ENCODE data around the gene ME1. TPM values are rescaled to one million over a fixed set of nuclear protein-coding genes. Genes with fewer than 3 reads are reported as not detected.
"Not testable (repeated sequence)": the region's sequence is repeated elsewhere in the genome, so short reads cannot be mapped to it uniquely, and the experiment has no call there.

Gene ME1
- total RNA-seq: 0.07 TPM in 1 of 2 replicates, not detected in the other

- intact Hi-C loops (cut with micrococcal nuclease): no loop called here
Measured at GRCh38 chr6:83430611-83431544, at the start of gene ME1. TSS of gene ME1 (minus strand) at chr6:83431051. CDS start at chr6:83430954, 97 bp downstream.

- intact Hi-C loops (cut with micrococcal nuclease): no loop called here
Measured at GRCh38 chr6:83480470-83480869, 49.6 kb upstream of the ME1 start.

GRCh38 chr6:83479389-83479788 lies 48.5 kb upstream of the ME1 start:
- intact Hi-C loops (cut with micrococcal nuclease): no loop called here

GRCh38 chr6:83476971-83477370 lies 46.1 kb upstream of the ME1 start:
- intact Hi-C loops (cut with micrococcal nuclease): no loop called here

- intact Hi-C loops (cut with micrococcal nuclease): no loop called here
Measured at GRCh38 chr6:83474309-83474708, 43.5 kb upstream of the ME1 start.

GRCh38 chr6:83472767-83473166 lies 41.9 kb upstream of the ME1 start:
- intact Hi-C loops (cut with micrococcal nuclease): no loop called here

GRCh38 chr6:83470587-83470986 lies 39.7 kb upstream of the ME1 start:
- intact Hi-C loops (cut with micrococcal nuclease): no loop called here

- intact Hi-C loops (cut with micrococcal nuclease): no loop called here
Measured at GRCh38 chr6:83470001-83470400, 39.1 kb upstream of the ME1 start.

GRCh38 chr6:83467620-83468036 lies 36.8 kb upstream of the ME1 start:
- intact Hi-C loops (cut with micrococcal nuclease): no loop called here

GRCh38 chr6:83466328-83466727 lies 35.5 kb upstream of the ME1 start:
- intact Hi-C loops (cut with micrococcal nuclease): no loop called here

- intact Hi-C loops (cut with micrococcal nuclease): no loop called here
Measured at GRCh38 chr6:83464381-83465140, 33.7 kb upstream of the ME1 start.

- intact Hi-C loops (cut with micrococcal nuclease): no loop called here
Measured at GRCh38 chr6:83463886-83464285, 33.0 kb upstream of the ME1 start.

GRCh38 chr6:83462524-83462923 lies 31.7 kb upstream of the ME1 start:
- intact Hi-C loops (cut with micrococcal nuclease): no loop called here

- intact Hi-C loops (cut with micrococcal nuclease): no loop called here
Measured at GRCh38 chr6:83461438-83461837, 30.6 kb upstream of the ME1 start.

- intact Hi-C loops (cut with micrococcal nuclease): no loop called here
Measured at GRCh38 chr6:83459663-83460062, 28.8 kb upstream of the ME1 start.

- intact Hi-C loops (cut with micrococcal nuclease): not testable (repeated sequence)
Measured at GRCh38 chr6:83450015-83450414, 19.2 kb upstream of the ME1 start.

- intact Hi-C loops (cut with micrococcal nuclease): not testable (repeated sequence)
Measured at GRCh38 chr6:83444086-83444699, 13.3 kb upstream of the ME1 start.

- intact Hi-C loops (cut with micrococcal nuclease): no loop called here
Measured at GRCh38 chr6:83443516-83443915, 12.7 kb upstream of the ME1 start.

GRCh38 chr6:83442752-83443151 lies 11.9 kb upstream of the ME1 start:
- intact Hi-C loops (cut with micrococcal nuclease): no loop called here

GRCh38 chr6:83439201-83439600 lies 8.3 kb upstream of the ME1 start:
- intact Hi-C loops (cut with micrococcal nuclease): loop anchor here (2.0 kb wide), 1 partner anchor 14 kb away; no protein-coding TSS in a partner anchor

- intact Hi-C loops (cut with micrococcal nuclease): no loop called here
Measured at GRCh38 chr6:83436674-83437073, 5.8 kb upstream of the ME1 start.

GRCh38 chr6:83433177-83433576 lies 2.3 kb upstream of the ME1 start:
- intact Hi-C loops (cut with micrococcal nuclease): no loop called here

Data from T-helper 1 cell treated with Interleukin-12 subunit alpha and Interleukin-12 subunit beta and Interleukin-4 antibody, amounts not matched to agents 30 ng/mL and 1 ng/mL, for 36 hours (primary cell).